Measurements from ENCODE around the gene ETFA.

GRCh38 chr15:76215634-76216033 lies 95.6 kb downstream of the ETFA start:
- TF ChIP-seq CTCF (conservative IDR thresholded peaks at IDR 0.05; ENCODE audit: low read length) (no peak), EZH2phosphoT487 (IDR thresholded peaks at IDR 0.05; ENCODE audit: borderline replicate concordance, low read depth, low read length) (no peak)

Measured in OCI-LY7 (cell line).